AG09309 (cell line): Measurements from ENCODE around the gene PACSIN1.

ENCODE experiments used
- DNase-seq: peaks from one replicate; pipeline ENCODE4 v3.0.0-alpha.2; 2010; ENCODE audit warnings: low read depth
- H3K4me3 ChIP-seq: 2 replicates; pipeline ENCODE4 v1.5.1; 2011; ENCODE audit warnings: mild to moderate bottlenecking, low read depth, low read length, moderate library complexity; ENCODE audit not compliant: control insufficient read depth
- CTCF ChIP-seq: IDR thresholded peaks from 2 replicates; pipeline ENCODE4 v1.5.1; 2011; ENCODE audit warnings: mild to moderate bottlenecking, low read depth, low read length, inconsistent platforms; ENCODE audit not compliant: insufficient read depth, control insufficient read depth; ENCODE audit errors: missing control alignments

The PACSIN1 gene

GRCh38 chr6:34572585-34572984 lies 106.7 kb downstream of the PACSIN1 start:
- TF ChIP-seq CTCF = no peak
- no peak overlapping the region for H3K4me3 ChIP-seq
- DNase-seq = no peak

- no peak for TF ChIP-seq CTCF
- H3K4me3 ChIP-seq = no peak overlapping the region
- DNase-seq = no peak
Measured at GRCh38 chr6:34573567-34574183, 107.8 kb downstream of the PACSIN1 start.

- no peak for DNase-seq
- no peak overlapping the region for H3K4me3 ChIP-seq
- no peak for TF ChIP-seq CTCF
Measured at GRCh38 chr6:34574647-34575293, 108.9 kb downstream of the PACSIN1 start.

- no peak for DNase-seq
- TF ChIP-seq CTCF = no peak
- H3K4me3 ChIP-seq = no peak overlapping the region
Measured at GRCh38 chr6:34575326-34575725, 109.5 kb downstream of the PACSIN1 start.

GRCh38 chr6:34576286-34576955 lies 110.5 kb downstream of the PACSIN1 start:
- no peak for TF ChIP-seq CTCF
- H3K4me3 ChIP-seq = no peak overlapping the region
- no peak for DNase-seq

- no peak for TF ChIP-seq CTCF
- DNase-seq = no peak
- H3K4me3 ChIP-seq = no peak overlapping the region
Measured at GRCh38 chr6:34578445-34579262, 112.8 kb downstream of the PACSIN1 start.
